ENCODE measurements around the gene NDUFS3. TPM values are rescaled to one million over a fixed set of nuclear protein-coding genes. Genes with fewer than 3 reads are reported as not detected.
"Not testable (repeated sequence)": the region's sequence is repeated elsewhere in the genome, so short reads cannot be mapped to it uniquely, and the experiment has no call there.

NDUFS3 gene
- total and polyA plus RNA-seq, 2 experiments from 2014 or later = 79.1 to 232 TPM

DNA sequence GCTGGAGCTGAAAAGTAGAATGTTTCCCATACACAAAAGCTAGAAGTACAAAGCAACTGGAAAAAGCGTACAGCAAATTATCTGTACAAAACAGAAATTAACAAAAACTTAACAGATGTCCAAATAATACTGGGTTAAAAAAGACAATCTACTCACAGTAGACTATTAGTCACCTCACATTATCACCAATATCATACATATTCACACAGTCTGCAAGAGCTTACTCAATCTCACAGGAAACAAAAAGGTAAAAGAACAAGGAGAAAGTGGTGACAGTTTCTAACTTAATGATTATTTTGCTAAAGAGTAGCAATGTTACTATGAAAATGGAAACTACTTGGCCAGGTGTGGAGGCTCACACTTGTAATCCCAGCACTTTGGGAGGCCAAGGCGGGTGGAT, 37.8 kb upstream of the NDUFS3 start:
- Histone ChIP-seq H3K9me3 (ENCODE audit: low read depth) (no peaks in the 10 kb centered on the region), H3K36me3 (no peaks in the 10 kb centered on the region), H3K27me3 (no peaks in the 10 kb centered on the region), H3K4me1 (ENCODE audit: low read depth) (peaks cover 10% of the 10 kb centered on the region), H3K4me3 (no peak overlapping the region), H3K27ac (peak overlapping the region; percentile 63)
- DNase-seq (ENCODE audit: low read depth in 1 of 2, low spot score in 1 of 2) = no peak
- TF ChIP-seq, protein P1, sequence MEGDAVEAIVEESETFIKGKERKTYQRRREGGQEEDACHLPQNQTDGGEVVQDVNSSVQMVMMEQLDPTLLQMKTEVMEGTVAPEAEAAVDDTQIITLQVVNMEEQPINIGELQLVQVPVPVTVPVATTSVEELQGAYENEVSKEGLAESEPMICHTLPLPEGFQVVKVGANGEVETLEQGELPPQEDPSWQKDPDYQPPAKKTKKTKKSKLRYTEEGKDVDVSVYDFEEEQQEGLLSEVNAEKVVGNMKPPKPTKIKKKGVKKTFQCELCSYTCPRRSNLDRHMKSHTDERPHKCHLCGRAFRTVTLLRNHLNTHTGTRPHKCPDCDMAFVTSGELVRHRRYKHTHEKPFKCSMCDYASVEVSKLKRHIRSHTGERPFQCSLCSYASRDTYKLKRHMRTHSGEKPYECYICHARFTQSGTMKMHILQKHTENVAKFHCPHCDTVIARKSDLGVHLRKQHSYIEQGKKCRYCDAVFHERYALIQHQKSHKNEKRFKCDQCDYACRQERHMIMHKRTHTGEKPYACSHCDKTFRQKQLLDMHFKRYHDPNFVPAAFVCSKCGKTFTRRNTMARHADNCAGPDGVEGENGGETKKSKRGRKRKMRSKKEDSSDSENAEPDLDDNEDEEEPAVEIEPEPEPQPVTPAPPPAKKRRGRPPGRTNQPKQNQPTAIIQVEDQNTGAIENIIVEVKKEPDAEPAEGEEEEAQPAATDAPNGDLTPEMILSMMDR (IDR thresholded peaks at IDR 0.05; ENCODE audit: low read depth, low read length) = no peak

DNA sequence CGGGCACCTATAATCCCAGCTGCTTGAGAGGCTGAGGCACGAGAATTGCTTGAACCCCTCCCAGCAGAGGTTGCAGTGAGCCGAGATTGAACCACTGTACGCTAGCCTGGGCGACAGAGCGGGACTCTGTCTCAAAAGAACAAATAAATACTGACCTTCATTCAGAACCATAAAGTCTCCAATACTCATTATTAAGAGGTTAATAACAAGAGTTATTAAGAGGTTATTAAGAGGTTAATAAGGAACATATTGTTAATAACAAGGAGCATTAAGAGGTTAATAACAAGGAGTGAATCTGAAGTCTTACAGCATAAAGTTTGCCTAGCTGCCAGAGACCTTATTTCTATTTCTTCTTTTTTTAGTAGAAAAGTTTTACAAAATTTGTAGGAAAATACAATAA, 33.6 kb upstream of the NDUFS3 start:
- H3K4me3 ChIP-seq = no peak overlapping the region
- H3K27ac ChIP-seq = no peak overlapping the region
- TF ChIP-seq, protein P1 (IDR thresholded peaks at IDR 0.05; ENCODE audit: low read depth, low read length) = no peak
- H3K9me3 ChIP-seq (ENCODE audit: low read depth) = no peaks in the 10 kb centered on the region
- no peak for DNase-seq (ENCODE audit: low read depth in 1 of 2, low spot score in 1 of 2)
- peaks cover 3% of the 10 kb centered on the region for H3K4me1 ChIP-seq (ENCODE audit: low read depth)
- no peaks in the 10 kb centered on the region for H3K36me3 ChIP-seq
- H3K27me3 ChIP-seq = no peaks in the 10 kb centered on the region

DNA sequence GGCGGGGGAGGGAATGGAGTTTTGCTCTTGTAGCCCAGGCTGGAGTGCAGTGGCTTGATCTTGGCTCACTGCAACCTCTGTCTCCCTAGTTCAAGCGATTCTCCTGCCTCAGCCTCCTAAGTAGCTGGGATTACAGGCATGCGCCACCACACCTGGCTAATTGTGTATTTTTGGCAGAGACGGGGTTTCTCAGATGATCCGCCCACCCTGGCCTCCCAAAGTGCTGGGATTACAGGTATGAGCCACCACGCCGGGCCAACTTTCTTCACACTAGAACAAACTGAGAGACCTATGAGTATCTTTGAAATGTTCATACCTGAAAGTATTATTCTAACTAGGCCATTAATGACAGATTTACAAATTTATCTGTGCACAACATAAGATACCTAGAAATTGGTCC, 32.6 kb upstream of the NDUFS3 start:
- not testable (repeated sequence) for DNase-seq (ENCODE audit: low read depth in 1 of 2, low spot score in 1 of 2); H3K27me3 ChIP-seq; H3K4me3 ChIP-seq; H3K4me1 ChIP-seq (ENCODE audit: low read depth); H3K9me3 ChIP-seq (ENCODE audit: low read depth); H3K36me3 ChIP-seq; H3K27ac ChIP-seq

DNA sequence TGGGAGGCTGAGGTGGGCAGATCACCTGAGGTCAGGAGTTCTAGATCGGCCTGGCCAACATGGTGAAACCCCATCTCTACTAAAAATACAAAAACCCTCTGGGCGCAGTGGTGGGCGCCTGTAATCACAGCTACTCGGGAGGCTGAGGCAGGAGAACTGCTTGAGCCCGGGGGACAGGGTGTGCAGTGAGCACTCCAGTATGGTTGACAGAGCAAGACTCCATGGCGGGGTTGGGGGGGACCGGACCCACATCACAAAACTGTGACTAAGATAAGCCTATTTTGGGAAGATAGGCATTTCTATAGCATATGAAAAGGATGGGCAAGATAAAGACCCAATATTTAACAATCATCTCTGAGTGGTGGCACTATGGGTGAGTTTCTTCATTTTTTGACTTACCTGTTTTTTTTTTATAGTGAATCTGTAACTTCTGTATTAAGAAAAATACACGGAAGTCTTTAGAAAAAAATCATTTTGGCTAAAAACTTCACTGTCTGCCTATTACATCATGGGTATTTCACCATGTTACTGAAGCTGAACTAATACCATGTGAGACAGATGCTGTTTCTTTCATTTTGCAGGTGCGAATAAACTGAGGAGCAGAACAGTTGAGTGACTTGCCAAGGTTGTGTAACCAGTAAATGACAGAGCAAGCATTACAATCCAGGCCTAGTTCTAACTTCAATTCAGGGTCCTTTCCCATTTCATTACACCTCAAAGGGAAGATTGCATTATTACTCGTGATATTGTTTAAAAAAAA, 28.4 kb upstream of the NDUFS3 start:
- Histone ChIP-seq H3K4me1 (ENCODE audit: low read depth) (peaks cover 16% of the 10 kb centered on the region), H3K9me3 (ENCODE audit: low read depth) (no peaks in the 10 kb centered on the region), H3K27me3 (no peaks in the 10 kb centered on the region), H3K27ac (no peak overlapping the region), H3K4me3 (no peak overlapping the region), H3K36me3 (no peaks in the 10 kb centered on the region)
- TF ChIP-seq, protein P1 (IDR thresholded peaks at IDR 0.05; ENCODE audit: low read depth, low read length) = no peak
- no peak for DNase-seq (ENCODE audit: low read depth in 1 of 2, low spot score in 1 of 2)

DNA sequence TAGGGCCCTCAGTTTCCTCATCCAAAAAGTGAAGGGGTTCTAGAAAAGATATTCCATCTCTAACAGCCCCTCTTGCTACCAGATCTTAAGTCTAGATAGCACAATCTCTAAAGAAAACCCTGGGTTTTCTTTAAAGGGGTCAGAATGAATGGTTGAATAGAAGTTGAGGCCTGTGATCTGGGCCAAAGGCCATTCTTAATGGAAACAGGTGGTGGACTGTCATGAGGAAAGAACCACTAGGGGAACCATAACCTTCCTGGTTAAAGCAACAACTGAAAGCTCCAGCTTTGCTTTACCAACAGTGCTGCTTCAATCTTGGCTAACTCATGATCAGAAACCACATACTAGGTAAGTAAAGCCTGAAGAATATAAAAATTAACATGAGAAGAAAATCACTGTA, 27.8 kb upstream of the NDUFS3 start:
- peak; percentile 35 to 47 for DNase-seq (ENCODE audit: low read depth in 1 of 2, low spot score in 1 of 2)
- no peak overlapping the region for H3K4me3 ChIP-seq
- H3K27ac ChIP-seq = no peak overlapping the region

DNA sequence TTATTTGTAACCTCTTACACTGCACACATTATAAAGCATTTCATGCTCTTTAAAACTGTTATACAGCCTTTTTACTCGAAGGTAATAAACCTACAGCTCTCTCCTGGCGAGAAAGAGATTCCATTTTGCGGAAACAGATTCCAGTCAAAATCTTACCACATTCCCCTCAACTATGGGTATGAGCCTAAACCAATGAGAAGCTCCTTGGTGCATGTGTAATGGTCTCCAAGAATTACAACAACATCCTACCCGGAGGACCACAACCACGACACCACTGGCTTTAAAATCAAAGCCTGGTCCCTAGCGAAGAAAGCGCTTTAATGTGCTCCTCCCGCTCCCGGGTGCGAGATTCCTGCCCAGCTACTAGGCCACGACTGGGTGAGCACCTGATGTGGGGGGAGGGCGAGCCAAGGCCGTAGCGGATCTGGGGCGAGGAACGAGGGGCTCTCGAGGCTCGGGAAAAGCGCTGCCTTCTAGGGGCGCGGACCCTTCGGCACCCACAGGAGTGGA, 26.8 kb upstream of the NDUFS3 start:
- H3K9me3 ChIP-seq (ENCODE audit: low read depth) = no peaks in the 10 kb centered on the region
- H3K4me1 ChIP-seq (ENCODE audit: low read depth) = peaks cover 16% of the 10 kb centered on the region
- peak overlapping the region; percentile 94 for H3K4me3 ChIP-seq
- TF ChIP-seq, protein P1 (IDR thresholded peaks at IDR 0.05; ENCODE audit: low read depth, low read length) = no peak
- H3K36me3 ChIP-seq = no peaks in the 10 kb centered on the region
- peak overlapping the region; percentile 97 for H3K27ac ChIP-seq
- peak; percentile 57 to 66 for DNase-seq (ENCODE audit: low read depth in 1 of 2, low spot score in 1 of 2)
- H3K27me3 ChIP-seq = no peaks in the 10 kb centered on the region

More for the DNA sequence above, 27.8 kb upstream of the NDUFS3 start:
- TF ChIP-seq, protein P1 (IDR thresholded peaks at IDR 0.05; ENCODE audit: low read depth, low read length) = peak; percentile 38
- Histone ChIP-seq H3K27me3 (no peaks in the 10 kb centered on the region), H3K9me3 (ENCODE audit: low read depth) (no peaks in the 10 kb centered on the region), H3K36me3 (no peaks in the 10 kb centered on the region), H3K4me1 (ENCODE audit: low read depth) (peaks cover 16% of the 10 kb centered on the region)

Measured in cardiac muscle cell (in vitro differentiated cells and primary cell).